HL-60 (cell line): ENCODE measurements around the gene CDS2.

ENCODE experiments used
- DNase-seq, 2 experiments: peaks; one replicate each; pipeline ENCODE4 v3.0.0-alpha.2; 2010 to 2020; ENCODE audit warnings: low read depth in 1 of 2, low spot score in 1 of 2
- H3K27ac ChIP-seq: fragments of 250-450 bp; sonication (Bioruptor Pico); replicated peaks from 2 replicates; pipeline ENCODE4 v1.5.1; 2020; ENCODE audit warnings: mild to moderate bottlenecking, moderate library complexity
- H3K27me3 ChIP-seq: fragments of 250-450 bp; sonication (Bioruptor Pico); 2 replicates; pipeline ENCODE4 v1.5.1; 2021; ENCODE audit warnings: mild to moderate bottlenecking, moderate library complexity; ENCODE audit not compliant: insufficient read depth, poor library complexity, severe bottlenecking
- H3K4me3 ChIP-seq: replicated peaks from 2 replicates; pipeline ENCODE4 v1.5.1; 2011; ENCODE audit warnings: mild to moderate bottlenecking, control low read depth, low read length; ENCODE audit not compliant: insufficient read depth
- GABPA ChIP-seq: IDR thresholded peaks from 2 replicates; pipeline ENCODE4 v1.6.1; 2012; ENCODE audit warnings: low read depth
- POLR2AphosphoS5 ChIP-seq: IDR thresholded peaks from 2 replicates; pipeline ENCODE4 v1.6.1; 2012; ENCODE audit warnings: low read depth
- SPI1 ChIP-seq: IDR thresholded peaks from 2 replicates; pipeline ENCODE4 v1.6.1; 2012; ENCODE audit warnings: low read depth, mild to moderate bottlenecking, borderline replicate concordance
- long read RNA-seq: library from polyadenylated mRNA; unstranded; transcript quantifications from one replicate; pipeline ENCODE4 v2.0.0, GENCODE V29; 2020
- TF ChIP-seq, protein P1 (sequence below): IDR thresholded peaks from one replicate; pipeline ENCODE4 v1.5.1; 2011; ENCODE audit warnings: low read length, control low read depth, inconsistent platforms; ENCODE audit not compliant: insufficient read depth
- TF ChIP-seq, protein P2 (sequence below): IDR thresholded peaks from 2 replicates; pipeline ENCODE4 v1.6.1; 2012; ENCODE audit warnings: low read depth; ENCODE audit not compliant: insufficient replicate concordance

Gene CDS2
- long read RNA-seq, full-length matches to known transcripts = 117 of 159 reads
- long read RNA-seq, partial matches to known transcripts = 12 of 159 reads
- long read RNA-seq, other reads (novel, unspliced or antisense) = 30 of 159 reads

DNA sequence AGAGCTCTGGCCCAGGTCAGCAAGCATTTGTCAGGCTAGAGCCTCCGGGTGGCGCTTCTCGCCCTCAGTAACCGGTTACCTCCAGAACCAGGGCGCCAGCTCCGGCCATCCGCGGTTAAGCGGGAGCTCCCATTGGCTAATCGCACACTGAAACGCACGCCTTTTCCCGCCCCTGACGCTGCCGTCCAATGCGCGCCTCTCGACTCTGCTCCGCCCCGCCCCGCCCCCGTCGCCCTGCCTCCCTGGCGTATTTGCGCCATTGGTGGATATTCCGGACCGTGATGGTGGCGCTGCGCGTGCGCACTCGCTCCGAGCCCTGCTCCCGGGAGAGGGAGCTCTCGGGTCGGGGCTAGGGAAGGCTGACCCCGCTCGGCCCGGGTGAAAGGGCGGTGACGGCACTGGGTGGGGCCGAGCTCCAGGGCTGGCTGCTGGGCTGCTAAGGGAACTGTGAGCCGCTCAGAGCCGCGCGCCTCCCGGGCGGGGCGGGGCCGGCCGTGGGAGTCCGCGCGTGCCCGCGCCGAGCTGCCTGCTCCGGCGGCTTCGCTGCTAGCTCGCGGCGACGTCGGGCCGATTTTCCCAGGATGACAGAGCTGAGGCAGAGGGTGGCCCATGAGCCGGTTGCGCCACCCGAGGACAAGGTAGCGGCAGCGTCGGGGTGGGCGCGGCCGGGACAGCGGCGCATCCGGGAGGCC lies at the start of gene CDS2:
Gene CDS2, plus strand, starts transcription at position 497 of the 692 bp plus-strand sequence. Its CDS starts 85 bp downstream, at position 582.
- Histone ChIP-seq H3K27ac (peak within 1 kb of the TSS; percentile 62), H3K4me3 (peak within 1 kb of the TSS; percentile 94), H3K27me3 (no peaks in the 10 kb centered on the region)
- TF ChIP-seq, protein P1, sequence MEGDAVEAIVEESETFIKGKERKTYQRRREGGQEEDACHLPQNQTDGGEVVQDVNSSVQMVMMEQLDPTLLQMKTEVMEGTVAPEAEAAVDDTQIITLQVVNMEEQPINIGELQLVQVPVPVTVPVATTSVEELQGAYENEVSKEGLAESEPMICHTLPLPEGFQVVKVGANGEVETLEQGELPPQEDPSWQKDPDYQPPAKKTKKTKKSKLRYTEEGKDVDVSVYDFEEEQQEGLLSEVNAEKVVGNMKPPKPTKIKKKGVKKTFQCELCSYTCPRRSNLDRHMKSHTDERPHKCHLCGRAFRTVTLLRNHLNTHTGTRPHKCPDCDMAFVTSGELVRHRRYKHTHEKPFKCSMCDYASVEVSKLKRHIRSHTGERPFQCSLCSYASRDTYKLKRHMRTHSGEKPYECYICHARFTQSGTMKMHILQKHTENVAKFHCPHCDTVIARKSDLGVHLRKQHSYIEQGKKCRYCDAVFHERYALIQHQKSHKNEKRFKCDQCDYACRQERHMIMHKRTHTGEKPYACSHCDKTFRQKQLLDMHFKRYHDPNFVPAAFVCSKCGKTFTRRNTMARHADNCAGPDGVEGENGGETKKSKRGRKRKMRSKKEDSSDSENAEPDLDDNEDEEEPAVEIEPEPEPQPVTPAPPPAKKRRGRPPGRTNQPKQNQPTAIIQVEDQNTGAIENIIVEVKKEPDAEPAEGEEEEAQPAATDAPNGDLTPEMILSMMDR = peak; percentile 12
- TF ChIP-seq SPI1 = no peak
- peak; percentile 98 to 100 for DNase-seq

DNA sequence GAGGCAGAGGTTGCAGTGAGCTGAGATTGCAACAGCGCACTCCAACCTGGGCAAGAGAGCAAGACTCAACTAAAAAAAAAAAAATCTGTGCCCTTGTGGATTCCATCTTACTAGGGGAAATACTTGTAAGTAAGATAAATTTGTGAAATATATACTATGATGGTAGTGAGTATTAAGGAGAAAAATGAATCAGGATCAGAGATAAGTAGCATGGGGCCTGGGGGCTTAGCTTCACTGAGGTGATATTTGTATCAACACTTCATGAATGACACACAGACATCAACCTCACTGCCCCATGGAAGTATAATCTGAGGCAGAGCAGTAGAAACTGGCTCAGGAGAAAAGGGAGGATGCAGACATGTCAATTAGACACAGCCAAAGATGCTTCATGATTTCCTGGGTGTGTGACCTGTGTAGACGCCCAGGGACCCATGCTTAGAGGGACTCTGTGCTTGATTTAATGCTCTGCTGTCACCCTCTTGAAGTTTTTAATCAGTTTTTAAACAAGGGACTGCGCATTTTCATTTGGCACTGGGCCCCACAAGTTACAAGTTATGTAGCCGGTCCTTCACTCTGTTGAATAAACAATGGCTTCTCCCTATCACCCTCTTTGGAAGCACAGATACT lies 48.9 kb upstream of the CDS2 start:
- peak overlapping the region; percentile 85 for H3K27ac ChIP-seq
- H3K4me3 ChIP-seq = no peak overlapping the region

DNA sequence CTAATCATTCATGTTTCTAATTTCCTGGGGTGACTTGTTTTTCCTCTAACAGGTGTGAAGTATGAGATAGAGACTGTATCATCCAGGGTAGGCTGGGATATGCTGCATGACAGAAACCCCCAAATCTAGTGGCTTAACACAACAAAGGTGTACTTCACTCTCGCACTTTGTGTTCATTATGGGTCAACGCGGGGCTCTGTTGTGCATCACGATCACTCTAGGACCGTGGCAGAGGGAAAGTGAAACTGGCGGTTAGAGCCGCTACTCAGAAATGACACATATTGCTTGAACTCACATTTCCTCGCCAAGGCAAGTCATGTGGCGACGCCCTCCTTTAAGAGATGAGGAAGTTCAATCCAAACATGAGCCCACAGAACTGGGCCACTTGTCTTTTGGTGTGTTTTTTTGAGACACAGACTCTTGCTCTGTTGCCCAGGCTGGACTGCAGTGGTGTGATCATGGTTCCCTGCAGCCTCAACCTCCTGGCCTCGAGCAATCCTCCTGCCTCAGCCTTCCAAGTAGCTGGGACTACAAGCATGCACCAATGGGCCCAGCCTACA lies 48.3 kb upstream of the CDS2 start:
- Histone ChIP-seq H3K4me3 (no peak overlapping the region), H3K27ac (peak overlapping the region; percentile 85), H3K27me3 (no peaks in the 10 kb centered on the region)
- peak; percentile 78 to 95 for DNase-seq
- peak; percentile 40; the same call in 1 of the 2 replicates for TF ChIP-seq SPI1
- TF ChIP-seq, protein P2, sequence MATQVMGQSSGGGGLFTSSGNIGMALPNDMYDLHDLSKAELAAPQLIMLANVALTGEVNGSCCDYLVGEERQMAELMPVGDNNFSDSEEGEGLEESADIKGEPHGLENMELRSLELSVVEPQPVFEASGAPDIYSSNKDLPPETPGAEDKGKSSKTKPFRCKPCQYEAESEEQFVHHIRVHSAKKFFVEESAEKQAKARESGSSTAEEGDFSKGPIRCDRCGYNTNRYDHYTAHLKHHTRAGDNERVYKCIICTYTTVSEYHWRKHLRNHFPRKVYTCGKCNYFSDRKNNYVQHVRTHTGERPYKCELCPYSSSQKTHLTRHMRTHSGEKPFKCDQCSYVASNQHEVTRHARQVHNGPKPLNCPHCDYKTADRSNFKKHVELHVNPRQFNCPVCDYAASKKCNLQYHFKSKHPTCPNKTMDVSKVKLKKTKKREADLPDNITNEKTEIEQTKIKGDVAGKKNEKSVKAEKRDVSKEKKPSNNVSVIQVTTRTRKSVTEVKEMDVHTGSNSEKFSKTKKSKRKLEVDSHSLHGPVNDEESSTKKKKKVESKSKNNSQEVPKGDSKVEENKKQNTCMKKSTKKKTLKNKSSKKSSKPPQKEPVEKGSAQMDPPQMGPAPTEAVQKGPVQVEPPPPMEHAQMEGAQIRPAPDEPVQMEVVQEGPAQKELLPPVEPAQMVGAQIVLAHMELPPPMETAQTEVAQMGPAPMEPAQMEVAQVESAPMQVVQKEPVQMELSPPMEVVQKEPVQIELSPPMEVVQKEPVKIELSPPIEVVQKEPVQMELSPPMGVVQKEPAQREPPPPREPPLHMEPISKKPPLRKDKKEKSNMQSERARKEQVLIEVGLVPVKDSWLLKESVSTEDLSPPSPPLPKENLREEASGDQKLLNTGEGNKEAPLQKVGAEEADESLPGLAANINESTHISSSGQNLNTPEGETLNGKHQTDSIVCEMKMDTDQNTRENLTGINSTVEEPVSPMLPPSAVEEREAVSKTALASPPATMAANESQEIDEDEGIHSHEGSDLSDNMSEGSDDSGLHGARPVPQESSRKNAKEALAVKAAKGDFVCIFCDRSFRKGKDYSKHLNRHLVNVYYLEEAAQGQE = peak; percentile 54
- TF ChIP-seq GABPA = no peak
- TF ChIP-seq, protein P1 = no peak
- peak; percentile 87 for TF ChIP-seq POLR2AphosphoS5

More for the DNA sequence above, 48.9 kb upstream of the CDS2 start:
- TF ChIP-seq, protein P1 = no peak
- TF ChIP-seq SPI1 (no peak), GABPA (no peak), POLR2AphosphoS5 (no peak)
- TF ChIP-seq, protein P2 = no peak
- H3K27me3 ChIP-seq = no peaks in the 10 kb centered on the region
- no peak for DNase-seq
